Hindlimb muscle (tissue), 1 donor: ENCODE measurements around the gene UPF1. TPM values are rescaled to one million over a fixed set of nuclear protein-coding genes. Genes with fewer than 3 reads are reported as not detected.

Experiments
- DNase-seq: peaks from one replicate; pipeline ENCODE4 v3.0.0-alpha.2; 2013
- polyA plus RNA-seq: library from polyadenylated mRNA; unstranded; fragments of 120-200 nt; gene quantifications from one replicate; pipeline ENCODE4 v1.2.1, GENCODE V29; 2013; ENCODE audit not compliant: insufficient read length

UPF1 gene
- polyA plus RNA-seq, 1 donor: 44.7 TPM

GRCh38 chr19:18840288-18841267 is 8.8 kb downstream of the UPF1 start:
- DNase-seq: no peak

DNA sequence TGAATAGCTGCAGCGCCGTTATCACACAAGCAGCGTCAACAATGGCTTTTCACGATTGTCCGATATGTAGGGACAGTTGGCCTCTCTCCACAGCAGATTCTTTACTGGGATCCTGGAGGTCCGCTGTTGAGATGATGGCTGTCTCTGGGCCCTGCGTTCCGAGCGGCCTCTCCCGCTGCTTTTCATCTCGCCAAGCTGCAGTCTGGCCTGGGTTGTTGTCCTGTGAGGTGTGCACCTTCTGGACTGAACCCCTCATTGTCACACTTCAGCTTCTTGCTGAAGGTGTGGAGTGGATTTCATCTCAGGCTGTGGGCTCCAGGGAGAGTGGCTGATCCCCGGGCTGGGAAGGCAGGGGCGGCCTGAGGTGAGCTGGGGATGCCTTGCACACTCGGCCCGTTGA is 9.6 kb downstream of the UPF1 start:
- DNase-seq: no peak

DNA sequence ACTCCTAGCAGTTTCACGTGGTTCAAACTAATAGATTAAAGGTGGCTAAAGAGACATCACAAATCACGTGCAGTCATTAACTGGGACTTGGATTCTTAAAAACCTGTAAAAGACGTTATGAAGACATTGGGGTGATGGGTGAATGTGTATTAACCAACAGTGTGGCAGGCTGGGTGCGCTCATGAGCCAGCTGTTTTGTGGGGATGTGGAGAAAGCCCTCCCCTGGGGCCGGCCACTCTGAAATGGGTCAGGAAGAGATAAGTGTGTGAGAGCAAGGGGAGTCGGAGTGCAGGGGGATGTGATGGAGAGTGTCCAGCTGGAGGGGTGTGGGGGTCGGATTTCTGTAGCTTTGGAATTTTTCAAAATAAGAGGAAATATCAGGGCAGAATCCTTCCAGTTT is 10.4 kb downstream of the UPF1 start:
- no peak for DNase-seq

DNA sequence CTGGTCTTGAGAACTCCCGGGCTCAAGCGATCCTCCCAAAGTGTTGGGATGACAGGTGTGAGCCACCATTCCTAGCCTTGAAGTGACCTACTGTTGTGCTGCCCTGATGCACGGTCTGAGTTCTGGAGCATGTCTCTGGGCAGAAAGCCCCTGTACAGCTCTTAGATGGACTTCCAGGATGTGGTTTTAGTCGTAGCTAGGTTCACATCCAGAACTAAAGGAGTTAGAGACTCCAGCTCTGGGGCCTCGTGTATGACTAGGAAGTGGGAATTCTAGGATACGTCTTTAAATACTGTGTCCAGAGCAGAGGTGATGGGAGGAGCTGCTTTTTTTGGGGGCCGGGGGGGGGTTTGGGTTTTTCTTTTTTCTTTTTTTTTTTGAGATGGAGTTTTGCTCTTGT is 12.2 kb downstream of the UPF1 start:
- DNase-seq: no peak

- DNase-seq: no peak
Measured at GRCh38 chr19:18844806-18845329, 13.1 kb downstream of the UPF1 start.

DNA sequence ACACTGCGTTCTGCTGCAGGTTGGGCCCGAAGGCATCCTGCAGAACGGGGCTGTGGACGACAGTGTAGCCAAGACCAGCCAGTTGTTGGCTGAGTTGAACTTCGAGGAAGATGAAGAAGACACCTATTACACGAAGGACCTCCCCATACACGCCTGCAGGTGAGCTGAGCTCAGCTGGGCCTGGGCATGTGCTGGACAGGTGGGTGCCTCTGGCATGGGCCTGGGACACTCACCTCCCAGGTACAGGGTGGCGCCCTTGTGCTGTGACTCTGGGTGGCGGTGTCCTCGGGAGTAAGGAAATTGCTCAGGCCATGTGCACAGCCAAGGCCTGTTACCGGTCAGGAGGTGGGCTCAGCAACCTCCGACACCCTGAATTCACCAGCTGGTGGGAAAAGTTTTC is 14.2 kb downstream of the UPF1 start:
- DNase-seq: no peak

DNA sequence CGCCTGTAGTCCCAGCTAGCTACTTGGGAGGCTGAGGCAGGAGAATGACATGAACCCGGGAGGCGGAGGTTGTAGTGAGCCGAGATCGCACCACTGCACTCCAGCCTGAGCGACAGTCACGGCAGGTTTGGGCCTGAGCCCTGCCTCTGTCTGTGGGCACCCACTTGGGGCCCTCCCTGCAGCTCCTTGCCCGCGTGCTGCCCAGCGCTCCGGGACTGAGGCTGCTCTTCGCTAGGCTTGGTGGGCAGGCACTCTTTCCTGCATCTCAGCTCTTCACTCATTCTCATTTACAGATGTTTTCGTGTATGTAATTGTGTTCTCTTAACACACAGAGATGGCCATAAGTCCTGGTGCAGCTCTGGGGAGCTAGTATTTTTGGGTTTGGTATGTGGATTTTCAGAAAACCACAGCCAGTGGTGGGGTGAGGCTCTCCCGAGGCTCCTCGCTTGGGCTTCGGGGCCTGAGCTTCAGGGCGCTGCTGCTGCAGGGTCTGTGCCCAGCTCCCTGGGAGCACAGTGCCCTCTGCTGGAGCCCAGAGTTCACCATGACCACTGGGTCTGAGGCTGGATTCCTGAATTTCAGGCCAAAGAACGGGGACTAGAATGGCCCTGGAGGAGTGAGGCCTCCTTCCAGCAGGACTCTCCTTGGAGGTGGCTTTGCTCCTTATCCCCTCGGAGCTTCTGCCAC is 15.2 kb downstream of the UPF1 start:
- DNase-seq: peak; percentile 83

DNA sequence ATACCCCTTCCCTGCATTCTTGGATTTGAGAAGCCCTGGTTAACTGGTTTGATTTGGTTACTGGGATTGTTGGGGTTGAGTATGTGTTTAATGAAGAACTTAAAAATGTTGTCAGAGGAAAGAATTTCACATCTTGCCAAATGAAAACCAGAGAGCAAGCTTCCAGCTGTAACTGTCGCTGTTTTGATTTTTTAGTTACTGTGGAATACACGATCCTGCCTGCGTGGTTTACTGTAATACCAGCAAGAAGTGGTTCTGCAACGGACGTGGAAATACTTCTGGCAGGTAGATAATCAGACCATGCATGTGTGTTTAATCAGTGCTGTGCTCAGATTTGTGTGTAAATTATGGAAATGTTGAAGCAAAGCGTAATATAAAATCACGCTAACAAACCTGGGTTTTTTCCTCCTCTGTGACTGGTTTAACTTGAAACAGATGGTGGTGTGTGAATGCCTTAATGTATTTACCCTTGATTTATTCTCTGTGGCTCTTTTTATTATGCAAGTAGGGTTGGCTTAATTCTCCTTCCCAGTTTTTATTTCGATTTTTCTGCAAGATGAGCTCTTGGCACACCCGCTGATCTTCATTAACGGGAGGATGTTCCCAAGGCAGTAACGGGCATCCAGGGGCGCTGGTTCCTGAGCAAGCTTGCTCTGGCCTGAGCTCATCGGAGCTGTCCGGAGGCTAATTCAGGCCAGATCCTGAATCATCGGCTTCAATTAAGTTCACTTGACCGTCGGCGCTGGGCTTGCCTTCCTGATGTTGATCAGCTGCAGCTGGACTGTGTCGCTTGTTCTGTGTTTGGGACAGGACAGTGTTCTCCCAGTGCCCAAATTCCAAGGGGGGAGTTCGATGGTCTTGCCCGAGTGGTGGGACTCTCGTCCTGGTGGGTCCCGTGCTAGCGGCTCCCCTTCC is 16.0 kb downstream of the UPF1 start:
- DNase-seq: no peak

DNA sequence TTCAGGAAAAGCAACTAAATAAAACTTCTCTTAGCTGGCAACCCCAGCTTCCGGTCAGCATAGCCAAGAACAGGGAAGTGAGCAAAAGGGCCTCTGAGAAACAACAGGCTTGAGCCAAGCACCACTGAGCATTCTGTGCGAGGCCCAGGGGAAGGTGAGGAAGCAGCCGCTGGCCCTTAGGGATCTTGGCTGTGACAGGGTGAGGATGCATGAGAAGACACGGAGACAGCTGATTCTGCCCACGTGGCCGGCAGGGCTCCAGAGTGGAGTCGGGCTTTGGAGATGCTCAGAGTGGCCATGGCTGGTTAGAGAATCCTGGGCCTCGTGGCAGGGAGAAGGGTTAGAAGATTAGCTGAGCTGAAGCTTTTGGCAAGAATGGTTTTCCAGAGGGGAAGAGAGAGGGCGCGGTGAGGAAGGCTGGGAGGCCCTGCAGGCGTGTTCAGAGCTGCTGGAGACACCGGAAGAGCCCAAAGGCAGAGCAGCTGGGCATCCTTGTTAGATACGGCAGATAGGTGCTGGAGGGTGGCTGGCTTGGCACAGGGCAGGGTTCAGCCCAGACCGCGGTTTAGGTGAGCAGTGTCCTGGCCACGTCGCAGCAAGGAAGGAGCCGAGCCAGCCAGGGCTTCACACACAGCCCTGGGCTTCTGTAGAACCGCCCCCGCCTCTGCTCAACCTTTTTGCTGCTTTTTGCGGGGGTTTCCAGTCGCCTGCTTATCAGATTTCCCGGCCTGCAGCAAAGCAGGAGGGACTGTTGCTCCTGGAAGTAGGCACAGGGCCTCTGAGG is 17.3 kb downstream of the UPF1 start:
- peak; percentile 78 for DNase-seq

DNA sequence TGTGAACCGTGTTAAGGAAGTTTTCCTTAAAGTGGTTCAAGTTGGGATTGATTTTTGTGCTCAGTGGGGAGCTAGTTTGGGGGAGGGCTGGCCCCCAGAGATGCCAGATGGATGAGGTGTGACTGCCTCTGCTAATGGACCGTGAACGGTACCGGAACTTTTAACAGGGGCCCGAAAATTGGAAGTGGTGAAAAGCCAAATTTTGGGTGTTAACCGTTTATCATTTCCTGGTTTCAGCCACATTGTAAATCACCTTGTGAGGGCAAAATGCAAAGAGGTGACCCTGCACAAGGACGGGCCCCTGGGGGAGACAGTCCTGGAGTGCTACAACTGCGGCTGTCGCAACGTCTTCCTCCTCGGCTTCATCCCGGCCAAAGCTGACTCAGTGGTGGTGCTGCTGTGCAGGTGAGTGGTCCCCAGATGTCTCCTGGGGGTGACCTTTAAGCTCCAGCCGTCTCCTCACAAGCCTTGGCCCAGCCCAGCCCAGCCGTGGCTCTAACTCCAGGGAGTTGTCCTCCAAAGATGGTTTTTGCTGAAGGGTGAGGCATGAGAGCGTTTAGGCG is 18.2 kb downstream of the UPF1 start:
- no peak for DNase-seq

DNA sequence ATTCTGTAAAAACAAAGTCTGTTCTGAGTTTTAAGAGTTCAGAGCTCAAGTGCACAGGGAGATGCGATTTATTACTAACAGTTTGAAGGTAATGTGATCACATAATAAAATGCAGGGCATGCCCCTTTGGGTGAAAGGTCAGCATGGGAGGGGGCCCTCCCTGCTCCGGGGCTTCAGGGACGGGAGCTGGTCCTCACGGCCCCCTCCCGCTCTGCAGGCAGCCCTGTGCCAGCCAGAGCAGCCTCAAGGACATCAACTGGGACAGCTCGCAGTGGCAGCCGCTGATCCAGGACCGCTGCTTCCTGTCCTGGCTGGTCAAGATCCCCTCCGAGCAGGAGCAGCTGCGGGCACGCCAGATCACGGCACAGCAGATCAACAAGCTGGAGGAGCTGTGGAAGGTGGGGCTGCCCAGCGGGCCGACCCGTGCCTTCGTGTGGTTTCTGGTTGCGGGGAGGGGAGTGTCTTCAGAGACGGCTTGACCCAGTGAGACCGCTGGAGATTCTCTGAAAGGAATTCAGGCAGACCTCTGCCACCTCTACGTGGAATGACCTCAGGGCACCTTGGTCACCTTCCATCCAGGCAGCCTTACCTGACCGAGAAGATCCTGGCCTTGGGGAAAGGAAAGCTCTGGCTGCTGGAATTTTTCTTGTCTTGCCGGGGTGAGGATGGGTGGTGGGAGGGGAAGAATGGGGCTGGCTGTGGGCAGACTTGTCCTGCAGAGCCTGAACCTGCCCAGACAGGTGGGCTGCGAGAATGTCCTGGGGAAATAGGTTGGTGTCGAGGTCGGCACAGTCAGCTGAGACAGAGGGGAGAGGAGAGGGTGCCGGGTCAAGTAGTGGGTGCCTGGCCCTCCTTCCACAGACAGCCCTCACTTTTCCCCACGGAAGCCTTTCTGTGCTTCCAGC is 19.0 kb downstream of the UPF1 start:
- no peak for DNase-seq

GRCh38 chr19:18851673-18852325 is 20.0 kb downstream of the UPF1 start:
- DNase-seq: no peak

DNA sequence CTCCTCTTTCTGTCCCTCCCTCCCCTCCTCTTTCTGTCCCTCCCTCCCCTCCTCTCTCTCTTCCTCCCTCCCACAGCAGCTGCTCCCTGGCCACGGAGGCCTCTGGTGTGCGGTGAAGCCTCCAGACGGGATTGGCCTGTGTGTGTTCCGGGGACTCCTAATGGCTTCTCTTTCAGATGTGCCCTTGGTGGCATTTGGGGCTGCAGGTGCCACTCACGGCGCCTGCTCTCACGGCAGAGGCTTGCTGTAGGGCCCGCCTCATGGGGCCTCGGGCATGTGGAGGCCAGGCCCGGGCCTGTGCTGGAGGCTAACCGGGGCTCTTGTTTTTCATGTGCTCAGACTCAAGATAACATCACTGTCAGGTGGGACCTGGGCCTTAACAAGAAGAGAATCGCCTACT is 20.9 kb downstream of the UPF1 start:
- DNase-seq: no peak

DNA sequence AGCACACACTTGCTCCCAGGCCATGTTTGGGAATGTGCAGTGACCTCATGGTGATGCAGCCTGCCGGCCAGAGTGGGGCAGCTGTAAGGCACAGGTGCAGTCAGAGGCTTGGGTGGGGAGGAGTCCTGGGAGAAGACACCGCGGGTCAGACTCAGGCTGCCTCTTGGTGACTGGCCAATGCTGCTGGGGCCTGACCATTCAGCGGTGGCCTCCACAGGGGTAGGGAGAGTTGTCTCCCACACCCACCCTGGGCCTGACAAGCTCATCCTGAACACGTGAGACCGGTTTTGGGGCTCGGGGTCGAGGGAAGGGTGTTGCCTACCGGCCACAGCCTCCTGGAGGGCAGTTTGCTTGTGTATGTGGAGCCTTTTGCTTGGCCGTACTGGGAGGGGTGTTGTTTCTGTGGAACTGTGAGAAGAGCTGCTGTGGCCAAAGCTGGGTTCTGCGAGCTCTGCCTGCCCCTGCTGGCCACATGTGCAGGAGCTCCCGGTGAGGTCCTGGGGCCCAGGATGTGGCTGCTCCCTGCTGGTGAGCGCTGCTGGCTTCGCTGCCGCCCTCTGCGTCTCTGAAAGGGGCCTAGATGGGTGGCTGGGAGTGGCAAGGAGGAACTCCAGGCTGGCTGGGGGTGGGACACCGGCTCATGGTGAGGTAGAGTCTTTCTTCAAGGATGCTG is 22.1 kb downstream of the UPF1 start:
- no peak for DNase-seq

DNA sequence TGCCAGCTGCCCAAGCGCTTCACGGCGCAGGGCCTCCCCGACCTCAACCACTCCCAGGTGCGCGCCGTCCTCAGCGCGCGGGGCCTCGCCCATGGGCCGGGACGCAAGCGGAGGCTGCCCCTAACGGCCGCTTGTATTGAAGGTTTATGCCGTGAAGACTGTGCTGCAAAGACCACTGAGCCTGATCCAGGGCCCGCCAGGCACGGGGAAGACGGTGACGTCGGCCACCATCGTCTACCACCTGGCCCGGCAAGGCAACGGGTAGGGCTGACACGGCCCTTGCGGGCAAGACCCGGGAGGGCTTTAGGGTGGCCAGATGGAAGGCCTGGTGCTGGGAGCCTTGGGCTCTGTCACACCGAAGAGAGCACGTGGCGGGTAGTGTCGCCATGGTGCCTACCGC is 23.2 kb downstream of the UPF1 start:
- DNase-seq: no peak

DNA sequence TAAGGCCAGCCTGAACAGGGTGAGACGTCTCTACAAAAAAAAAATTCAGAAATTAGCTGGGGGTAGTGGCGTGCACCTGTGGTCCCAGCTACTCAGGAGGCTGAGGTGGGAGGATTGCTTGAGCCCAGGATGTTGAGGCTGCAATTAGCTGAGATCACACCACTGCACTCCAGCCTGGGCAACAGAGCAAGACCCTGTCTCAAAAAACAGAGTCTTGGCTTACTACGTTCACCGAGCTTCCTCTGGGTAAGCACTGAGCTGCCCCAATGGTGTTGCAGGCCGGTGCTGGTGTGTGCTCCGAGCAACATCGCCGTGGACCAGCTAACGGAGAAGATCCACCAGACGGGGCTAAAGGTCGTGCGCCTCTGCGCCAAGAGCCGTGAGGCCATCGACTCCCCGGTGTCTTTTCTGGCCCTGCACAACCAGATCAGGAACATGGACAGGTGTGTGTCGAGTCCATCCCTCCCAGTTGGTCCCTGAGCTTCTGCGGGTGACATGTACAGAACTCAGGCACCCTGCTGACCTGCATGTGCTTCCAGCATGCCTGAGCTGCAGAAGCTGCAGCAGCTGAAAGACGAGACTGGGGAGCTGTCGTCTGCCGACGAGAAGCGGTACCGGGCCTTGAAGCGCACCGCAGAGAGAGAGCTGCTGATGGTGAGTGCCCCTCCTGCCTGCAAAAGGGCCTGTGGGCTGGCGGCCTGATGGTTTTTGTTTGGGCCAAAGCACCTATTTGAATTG is 24.1 kb downstream of the UPF1 start:
- DNase-seq: no peak

DNA sequence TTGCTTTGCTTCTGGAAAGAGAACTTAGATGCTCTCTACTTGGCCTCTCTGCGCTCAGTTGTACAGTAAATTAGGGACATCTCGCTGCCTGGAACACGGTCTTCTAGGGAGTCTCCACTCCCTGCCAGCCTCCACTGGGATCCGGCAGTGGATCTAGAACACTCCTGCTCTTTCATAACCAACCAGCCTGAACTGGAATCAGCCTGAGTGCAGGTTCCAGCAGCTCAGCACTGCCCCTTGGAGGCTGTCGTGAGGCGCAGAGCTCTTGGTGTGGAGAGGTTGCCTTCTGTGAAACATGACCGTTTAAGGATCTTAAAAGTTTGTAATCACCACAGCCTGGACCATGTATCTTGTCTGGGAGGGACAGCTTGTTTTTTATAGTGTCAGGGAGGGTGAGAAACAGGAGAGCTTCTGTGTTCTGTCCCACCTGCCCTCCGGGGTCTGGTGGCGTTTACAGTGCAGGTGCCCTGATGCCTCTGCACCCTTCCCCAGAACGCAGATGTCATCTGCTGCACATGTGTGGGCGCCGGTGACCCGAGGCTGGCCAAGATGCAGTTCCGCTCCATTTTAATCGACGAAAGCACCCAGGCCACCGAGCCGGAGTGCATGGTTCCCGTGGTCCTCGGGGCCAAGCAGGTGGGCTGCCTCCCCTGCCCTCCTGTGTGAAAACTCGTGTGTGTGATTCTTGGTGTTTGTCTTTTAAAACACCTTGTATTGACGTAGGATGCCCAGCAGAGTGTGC is 24.8 kb downstream of the UPF1 start:
- DNase-seq: no peak

DNA sequence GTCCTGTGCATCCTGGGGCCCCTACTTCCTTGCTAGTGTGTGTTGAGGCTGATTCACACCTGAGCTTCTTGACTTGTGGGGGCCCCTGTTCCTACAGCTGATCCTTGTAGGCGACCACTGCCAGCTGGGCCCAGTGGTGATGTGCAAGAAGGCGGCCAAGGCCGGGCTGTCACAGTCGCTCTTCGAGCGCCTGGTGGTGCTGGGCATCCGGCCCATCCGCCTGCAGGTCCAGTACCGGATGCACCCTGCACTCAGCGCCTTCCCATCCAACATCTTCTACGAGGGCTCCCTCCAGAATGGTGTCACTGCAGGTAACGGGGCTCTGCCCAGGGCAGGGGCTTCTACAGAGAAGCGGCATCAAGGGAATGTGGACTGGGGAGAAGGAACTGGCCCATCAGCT is 25.5 kb downstream of the UPF1 start:
- no peak for DNase-seq
